Measurements from ENCODE around the gene GPR108.

The GPR108 gene

GRCh38 chr19:6733338-6734095 is 3.9 kb downstream of the GPR108 start:
- ChIA-PET POLR2A (no interaction called here), CTCF (no interaction called here)
- no peak for TF ChIP-seq CTBP1 (IDR thresholded peaks at IDR 0.05; ENCODE audit: borderline replicate concordance)
- no peak for TF ChIP-seq BHLHE40 (IDR thresholded peaks at IDR 0.05; ENCODE audit: borderline replicate concordance)
- TF ChIP-seq SP1 (IDR thresholded peaks at IDR 0.05), result no peak
- no peak for TF ChIP-seq ZNF384 (IDR thresholded peaks at IDR 0.05)
- TF ChIP-seq SUZ12 (IDR thresholded peaks at IDR 0.05), result no peak
- no peak for TF ChIP-seq TARDBP (IDR thresholded peaks at IDR 0.05)
- no peak for TF ChIP-seq FOXM1 (IDR thresholded peaks at IDR 0.05; ENCODE audit: borderline replicate concordance)
- TF ChIP-seq ARNT (IDR thresholded peaks at IDR 0.05), result no peak
- no peak for TF ChIP-seq FOXA1 (IDR thresholded peaks at IDR 0.05)
- TF ChIP-seq PKNOX1 (IDR thresholded peaks at IDR 0.05), result no peak
- no peak for TF ChIP-seq L3MBTL2 (conservative IDR thresholded peaks at IDR 0.05)
- TF ChIP-seq HDGF (IDR thresholded peaks at IDR 0.05; ENCODE audit: borderline replicate concordance), result no peak
- TF ChIP-seq ELF4 (IDR thresholded peaks at IDR 0.05), result no peak
- TF ChIP-seq NFRKB (IDR thresholded peaks at IDR 0.05), result no peak
- DNase-seq (ENCODE audit: extremely low spot score), result no peak

GRCh38 chr19:6732803-6733337 is 4.5 kb downstream of the GPR108 start:
- DNase-seq (ENCODE audit: extremely low spot score), result no peak
- no peak for TF ChIP-seq LEF1 (IDR thresholded peaks at IDR 0.05; ENCODE audit: borderline replicate concordance)
- TF ChIP-seq SUZ12 (IDR thresholded peaks at IDR 0.05), result no peak
- no peak for TF ChIP-seq L3MBTL2 (conservative IDR thresholded peaks at IDR 0.05)
- no peak for TF ChIP-seq ZNF384 (IDR thresholded peaks at IDR 0.05)
- TF ChIP-seq BHLHE40 (IDR thresholded peaks at IDR 0.05; ENCODE audit: borderline replicate concordance), result no peak
- TF ChIP-seq ARNT (IDR thresholded peaks at IDR 0.05), result no peak
- no peak for TF ChIP-seq FOXK2 (IDR thresholded peaks at IDR 0.05)
- TF ChIP-seq CTBP1 (IDR thresholded peaks at IDR 0.05; ENCODE audit: borderline replicate concordance), result no peak
- TF ChIP-seq SP1 (IDR thresholded peaks at IDR 0.05), result no peak
- no peak for TF ChIP-seq FOXA1 (IDR thresholded peaks at IDR 0.05)
- ChIA-PET CTCF (no interaction called here), POLR2A (no interaction called here)

- TF ChIP-seq NFRKB (IDR thresholded peaks at IDR 0.05) (no peak), TARDBP (IDR thresholded peaks at IDR 0.05) (no peak), ZNF384 (IDR thresholded peaks at IDR 0.05) (no peak), ELF4 (IDR thresholded peaks at IDR 0.05) (no peak)
- ChIA-PET POLR2A (no interaction called here), CTCF (no interaction called here)
- DNase-seq (ENCODE audit: extremely low spot score), result no peak
These were observed 5.6 kb downstream of the GPR108 start for GRCh38 chr19:6731822-6732221.

- TF ChIP-seq FOXA1 (IDR thresholded peaks at IDR 0.05), result no peak
- no peak for TF ChIP-seq ARNT (IDR thresholded peaks at IDR 0.05)
- no peak for TF ChIP-seq ZNF384 (IDR thresholded peaks at IDR 0.05)
- TF ChIP-seq CTBP1 (IDR thresholded peaks at IDR 0.05; ENCODE audit: borderline replicate concordance), result no peak
- TF ChIP-seq SUZ12 (IDR thresholded peaks at IDR 0.05), result no peak
- no peak for TF ChIP-seq PKNOX1 (IDR thresholded peaks at IDR 0.05)
- TF ChIP-seq BHLHE40 (IDR thresholded peaks at IDR 0.05; ENCODE audit: borderline replicate concordance), result no peak
- no peak for TF ChIP-seq LEF1 (IDR thresholded peaks at IDR 0.05; ENCODE audit: borderline replicate concordance)
- no peak for TF ChIP-seq SP1 (IDR thresholded peaks at IDR 0.05)
- TF ChIP-seq L3MBTL2 (conservative IDR thresholded peaks at IDR 0.05), result no peak
- no peak for TF ChIP-seq ELF4 (IDR thresholded peaks at IDR 0.05)
- TF ChIP-seq FOXM1 (IDR thresholded peaks at IDR 0.05; ENCODE audit: borderline replicate concordance), result no peak
- no peak for TF ChIP-seq HDGF (IDR thresholded peaks at IDR 0.05; ENCODE audit: borderline replicate concordance)
- TF ChIP-seq FOXK2 (IDR thresholded peaks at IDR 0.05), result no peak
- CTCF ChIA-PET, result no interaction called here
- POLR2A ChIA-PET, result no interaction called here
- DNase-seq (ENCODE audit: extremely low spot score), result no peak
These were observed 6.3 kb downstream of the GPR108 start for GRCh38 chr19:6730941-6731670.

GRCh38 chr19:6730153-6730804 is 7.1 kb downstream of the GPR108 start:
- peak; percentile 68 for DNase-seq (ENCODE audit: extremely low spot score)
- ChIA-PET POLR2A (no interaction called here), CTCF (no interaction called here)
- no peak for TF ChIP-seq PKNOX1 (IDR thresholded peaks at IDR 0.05)
- TF ChIP-seq ARNT (IDR thresholded peaks at IDR 0.05), result no peak
- no peak for TF ChIP-seq NFRKB (IDR thresholded peaks at IDR 0.05)
- TF ChIP-seq SP1 (IDR thresholded peaks at IDR 0.05), result no peak
- TF ChIP-seq HDGF (IDR thresholded peaks at IDR 0.05; ENCODE audit: borderline replicate concordance), result no peak
- no peak for TF ChIP-seq FOXK2 (IDR thresholded peaks at IDR 0.05)
- TF ChIP-seq FOXM1 (IDR thresholded peaks at IDR 0.05; ENCODE audit: borderline replicate concordance), result no peak
- TF ChIP-seq CTBP1 (IDR thresholded peaks at IDR 0.05; ENCODE audit: borderline replicate concordance), result no peak
- TF ChIP-seq FOXA1 (IDR thresholded peaks at IDR 0.05), result no peak
- no peak for TF ChIP-seq TARDBP (IDR thresholded peaks at IDR 0.05)
- TF ChIP-seq ELF4 (IDR thresholded peaks at IDR 0.05), result no peak
